ENCODE data around the gene TAF4B. TPM values are rescaled to one million over a fixed set of nuclear protein-coding genes. Genes with fewer than 3 reads are reported as not detected.
"Not testable (repeated sequence)": the region's sequence is repeated elsewhere in the genome, so short reads cannot be mapped to it uniquely, and the experiment has no call there.

The TAF4B gene
- total RNA-seq, 1 donor from 2014 or later = 3.9 TPM

DNA sequence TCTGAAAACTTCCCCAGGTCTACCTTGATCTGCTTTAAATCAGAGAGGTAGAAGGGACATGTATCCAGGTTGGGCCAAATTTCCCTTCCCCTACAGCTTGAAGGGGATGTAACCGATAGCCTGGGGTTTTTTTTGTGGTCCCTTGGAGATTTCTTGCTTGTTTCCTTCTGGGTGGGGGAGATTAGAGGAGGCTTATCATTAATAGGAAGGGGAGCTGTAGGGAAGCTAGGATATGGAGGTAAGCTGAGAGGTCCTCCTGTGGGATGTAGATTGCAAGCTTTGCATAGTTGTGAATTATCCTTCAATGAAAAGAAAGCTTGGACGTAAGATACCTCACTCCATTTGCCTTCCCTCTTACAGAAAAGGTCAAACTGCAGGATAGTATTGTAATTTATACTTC lies 11.1 kb downstream of the TAF4B start:
- not testable (repeated sequence) for DNase-seq

DNA sequence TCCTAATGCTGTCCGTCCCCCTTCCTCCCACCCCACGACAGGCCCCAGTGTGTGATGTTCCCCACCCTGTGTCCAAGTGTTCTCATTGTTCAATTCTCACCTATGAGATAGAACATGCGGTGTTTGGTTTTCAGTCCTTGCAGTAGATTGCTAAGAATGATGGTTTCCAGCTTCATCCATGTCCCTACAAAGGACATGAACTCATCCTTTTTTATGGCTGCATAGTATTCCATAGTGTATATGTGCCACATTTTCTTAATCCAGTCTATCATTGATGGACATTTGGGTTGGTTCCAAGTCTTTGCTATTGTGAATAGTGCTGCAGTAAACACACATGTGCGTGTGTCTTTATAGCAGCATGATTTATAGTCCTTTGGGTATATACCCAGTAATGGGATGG lies 12.5 kb downstream of the TAF4B start:
- not testable (repeated sequence) for DNase-seq

DNA sequence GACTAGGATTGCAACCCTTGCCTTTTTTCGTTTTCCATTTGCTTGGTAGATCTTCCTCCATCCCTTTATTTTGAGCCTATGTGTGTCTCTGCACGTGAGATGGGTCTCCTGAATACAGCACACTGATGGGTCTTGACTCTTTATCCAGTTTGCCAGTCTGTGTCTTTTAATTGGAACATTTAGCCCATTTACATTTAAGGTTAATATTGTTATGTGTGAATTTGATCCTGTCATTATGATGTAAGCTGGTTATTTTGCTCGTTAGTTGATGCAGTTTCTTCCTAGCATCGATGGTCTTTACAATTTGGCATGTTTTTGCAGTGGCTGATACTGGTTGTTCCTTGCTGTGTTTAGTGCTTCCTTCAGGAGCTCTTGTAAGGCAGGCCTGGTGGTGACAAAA lies 16.1 kb downstream of the TAF4B start:
- DNase-seq = not testable (repeated sequence)

- DNase-seq = not testable (repeated sequence)
These were observed 19.2 kb downstream of the TAF4B start for GRCh38 chr18:26245434-26245833.

DNA sequence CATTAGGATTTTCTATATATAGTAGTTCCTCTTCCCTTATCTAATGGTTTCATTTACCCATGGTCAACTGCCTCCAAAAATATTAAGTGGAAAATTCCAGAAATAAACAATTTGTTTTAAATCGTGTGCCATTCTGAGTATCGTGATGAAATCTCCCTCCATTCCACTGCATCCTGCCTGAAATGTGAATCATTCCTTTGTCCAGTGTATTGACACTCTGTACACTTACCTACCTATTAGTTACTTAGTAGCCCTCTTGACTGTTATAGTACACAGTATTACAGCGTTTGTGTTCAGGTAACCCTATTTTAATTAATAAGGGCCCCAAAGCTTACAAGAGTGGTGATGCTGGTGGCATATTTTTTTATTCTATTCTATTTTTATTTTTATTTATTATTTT lies 26.2 kb downstream of the TAF4B start:
- DNase-seq = no peak

GRCh38 chr18:26254808-26255207 lies 28.6 kb downstream of the TAF4B start:
- DNase-seq = not testable (repeated sequence)

DNA sequence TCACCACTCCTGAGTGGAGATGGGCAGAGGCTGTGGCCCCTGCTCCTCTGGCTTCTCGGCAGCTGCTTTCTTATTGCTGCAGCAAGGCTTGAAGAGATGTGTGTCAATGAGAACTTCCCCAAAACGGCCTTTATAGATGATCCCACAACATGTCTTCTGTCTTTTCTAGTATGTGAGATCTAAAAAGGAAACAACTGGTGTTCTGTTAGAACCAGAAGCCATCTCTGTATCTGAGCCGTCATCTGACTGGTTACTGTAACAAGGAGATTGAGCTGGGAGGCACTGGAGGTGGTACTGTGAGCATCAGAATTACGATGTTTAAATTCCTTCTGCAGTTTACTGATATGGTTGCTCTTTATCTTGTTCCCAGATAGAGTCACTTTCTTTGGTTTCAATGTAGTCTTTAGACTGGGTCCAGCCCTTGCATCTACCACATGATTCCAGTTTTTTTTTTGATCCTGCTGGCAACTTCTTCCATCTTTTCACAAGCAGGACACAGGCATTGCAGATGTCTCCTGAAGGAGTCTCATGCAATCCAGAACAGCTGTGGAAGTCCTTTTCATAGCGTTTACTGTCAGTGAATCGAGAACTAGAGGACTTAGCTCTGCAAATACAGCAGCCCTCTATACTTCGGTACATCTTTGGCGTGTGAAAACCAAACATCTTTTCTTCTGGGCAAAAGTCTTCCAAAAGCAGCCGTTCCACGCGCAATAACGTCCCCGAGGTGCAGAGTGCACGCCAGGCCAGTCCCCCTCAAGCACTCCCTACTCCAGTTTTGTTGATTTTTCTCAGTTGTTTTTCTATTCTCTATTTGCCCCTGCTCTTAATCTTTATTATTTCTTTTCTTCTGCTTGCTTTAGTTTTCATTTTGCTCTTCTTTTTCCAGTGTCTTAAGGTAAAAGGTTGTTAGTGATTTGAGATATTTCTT lies 29.7 kb downstream of the TAF4B start:
- no peak for DNase-seq

- DNase-seq = no peak
These were observed 32.5 kb downstream of the TAF4B start for GRCh38 chr18:26258711-26259110.

- DNase-seq = not testable (repeated sequence)
These were observed 33.2 kb downstream of the TAF4B start for GRCh38 chr18:26259416-26259815.

DNA sequence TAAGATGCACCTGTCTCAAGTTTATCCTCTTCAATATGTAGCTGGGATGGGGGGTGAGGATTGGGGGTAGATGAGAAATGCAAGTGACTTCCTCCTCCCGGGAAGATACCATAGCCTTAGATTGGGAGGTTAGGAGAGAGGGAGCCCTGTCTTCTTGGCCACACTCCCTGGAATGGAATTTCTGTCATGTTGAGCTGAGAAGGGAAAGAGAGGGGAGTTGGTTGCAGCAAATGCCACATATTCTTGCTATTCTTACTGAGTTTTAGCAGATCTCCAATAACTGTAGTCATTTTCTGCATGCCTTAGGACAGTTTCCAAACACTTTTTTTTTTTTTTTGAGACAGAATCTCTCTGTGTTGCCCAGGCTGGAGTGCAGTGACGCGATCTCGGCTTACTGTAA lies 35.9 kb downstream of the TAF4B start:
- DNase-seq = no peak

DNA sequence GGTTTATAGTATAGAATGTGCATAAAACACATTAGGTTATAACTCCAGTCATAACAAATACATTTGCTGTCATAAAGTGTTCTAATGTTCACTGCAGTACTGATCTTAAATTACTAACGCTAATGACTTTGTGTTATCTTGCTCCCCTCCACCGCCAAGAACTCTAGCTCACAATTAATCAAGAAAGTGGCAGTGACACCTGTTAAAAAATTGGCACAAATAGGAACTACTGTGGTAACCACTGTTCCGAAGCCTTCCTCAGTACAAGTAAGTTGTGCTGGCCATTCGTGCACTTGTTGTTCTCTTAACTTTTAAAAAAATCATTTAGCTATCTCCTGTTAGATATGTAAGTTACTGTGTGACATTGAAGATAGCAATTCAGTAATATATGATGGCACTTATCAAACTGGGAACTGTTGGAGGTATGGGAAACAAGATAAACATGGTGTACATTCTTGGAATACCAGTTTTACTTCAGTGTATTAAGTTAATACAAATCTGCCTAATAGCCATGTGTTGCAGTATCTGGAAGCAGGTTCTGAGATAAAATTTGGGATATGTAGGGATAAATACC lies 41.2 kb downstream of the TAF4B start:
- no peak for DNase-seq

GRCh38 chr18:26268454-26268853 lies 42.2 kb downstream of the TAF4B start:
- no peak for DNase-seq

DNA sequence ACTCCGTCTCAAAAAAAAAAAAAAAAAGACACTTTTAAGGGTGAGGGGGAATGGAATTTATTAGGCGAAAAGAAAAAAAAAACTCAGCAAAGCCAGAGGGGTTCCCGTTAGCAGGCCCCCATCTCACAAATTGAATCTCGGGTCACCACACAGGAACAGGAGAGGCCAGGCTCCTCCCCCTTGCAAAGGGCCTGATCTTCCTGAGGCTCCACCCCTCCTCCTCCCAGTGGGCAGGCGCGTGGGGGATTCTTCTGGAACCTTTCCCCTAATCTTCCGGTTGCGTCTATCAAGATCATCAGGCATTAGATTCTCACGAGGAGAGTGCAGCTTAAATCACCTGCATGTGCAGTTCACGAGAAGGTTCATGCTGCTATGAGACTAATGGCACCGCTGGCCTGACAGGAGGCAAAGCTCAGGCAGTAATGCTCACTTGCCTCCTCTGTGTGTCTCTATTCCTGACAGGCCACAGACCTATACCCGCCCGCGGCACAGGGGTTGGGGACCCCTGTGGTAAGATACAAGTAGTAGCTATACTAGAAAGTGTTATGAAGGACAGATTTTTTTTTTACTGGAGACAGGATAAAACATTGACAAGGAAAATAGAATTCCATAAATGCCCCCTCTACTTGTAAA lies 45.8 kb downstream of the TAF4B start:
- no peak for DNase-seq

DNA sequence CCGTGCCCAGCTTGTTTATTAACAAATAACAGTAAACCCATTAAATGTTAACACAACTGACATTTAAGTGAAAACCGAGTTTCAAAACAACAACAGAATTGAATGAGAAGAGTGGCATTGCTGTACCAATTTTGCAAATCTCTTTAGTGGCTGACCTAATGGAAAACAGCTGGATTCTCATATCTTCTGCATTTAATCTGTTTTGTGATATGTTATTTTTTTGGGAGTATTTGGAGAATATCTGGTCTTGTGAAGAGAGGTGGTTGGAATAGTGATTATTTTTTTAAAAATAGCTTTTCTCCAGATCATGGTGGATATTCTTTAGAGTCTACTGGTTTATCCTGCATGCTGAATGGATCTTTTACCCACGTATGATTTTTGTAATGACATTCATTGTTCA lies 51.1 kb downstream of the TAF4B start:
- DNase-seq = no peak

DNA sequence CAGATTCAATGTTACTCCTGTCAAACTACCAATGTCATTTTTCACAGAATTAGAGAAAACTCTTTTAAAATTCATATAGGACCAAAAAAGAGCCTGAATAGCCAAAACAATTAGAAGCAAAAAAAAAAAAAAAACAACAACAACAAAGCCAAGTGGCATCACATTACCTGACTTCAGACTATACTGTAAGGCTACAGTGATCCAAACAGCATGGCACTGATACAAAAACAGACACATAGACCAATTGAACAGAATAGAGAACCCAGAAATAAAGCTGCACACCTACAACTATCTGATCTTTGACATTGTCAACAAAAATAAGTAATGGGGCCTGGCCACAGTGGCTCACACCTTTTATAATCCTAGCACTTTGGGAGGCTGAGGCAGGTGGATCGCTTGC lies 53.2 kb downstream of the TAF4B start:
- DNase-seq = no peak

DNA sequence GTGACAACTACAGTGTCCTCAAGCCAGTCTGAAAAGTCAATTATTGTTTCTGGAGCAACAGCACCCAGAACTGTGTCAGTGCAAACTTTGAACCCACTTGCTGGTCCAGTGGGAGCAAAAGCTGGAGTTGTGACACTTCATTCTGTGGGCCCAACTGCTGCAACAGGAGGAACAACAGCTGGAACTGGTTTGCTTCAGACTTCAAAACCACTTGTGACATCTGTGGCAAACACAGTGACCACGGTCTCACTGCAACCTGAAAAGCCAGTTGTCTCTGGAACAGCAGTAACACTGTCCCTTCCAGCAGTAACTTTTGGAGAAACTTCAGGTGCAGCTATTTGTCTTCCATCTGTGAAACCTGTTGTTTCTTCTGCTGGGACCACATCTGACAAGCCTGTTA lies 59.8 kb downstream of the TAF4B start:
- DNase-seq = no peak

DNA sequence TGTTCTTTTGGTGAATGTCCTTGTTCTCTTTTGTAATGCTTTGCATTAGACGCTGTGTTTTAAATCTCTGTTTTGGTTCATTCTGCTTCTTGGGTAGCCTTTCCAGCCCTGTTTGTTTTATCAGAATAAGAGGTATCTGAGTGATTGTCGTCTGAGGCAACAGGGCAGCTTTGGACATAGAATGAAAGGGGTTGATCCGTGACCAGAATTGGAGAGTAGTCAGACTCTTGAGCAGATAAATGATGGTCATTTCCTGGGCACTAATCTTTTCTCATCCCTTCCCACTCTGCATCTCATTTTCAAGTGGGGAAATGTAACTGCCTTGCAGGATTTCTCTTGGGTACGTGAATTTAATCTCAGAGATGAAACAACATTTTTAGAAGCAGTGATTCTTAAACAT lies 61.4 kb downstream of the TAF4B start:
- DNase-seq = no peak

GRCh38 chr18:26290385-26290784 lies 64.1 kb downstream of the TAF4B start:
- DNase-seq = no peak

GRCh38 chr18:26293982-26294381 lies 67.7 kb downstream of the TAF4B start:
- no peak for DNase-seq

GRCh38 chr18:26298107-26298506 lies 71.9 kb downstream of the TAF4B start:
- no peak for DNase-seq

GRCh38 chr18:26301681-26302080 lies 75.4 kb downstream of the TAF4B start:
- no peak for DNase-seq

GRCh38 chr18:26303222-26303621 lies 77.0 kb downstream of the TAF4B start:
- not testable (repeated sequence) for DNase-seq

DNA sequence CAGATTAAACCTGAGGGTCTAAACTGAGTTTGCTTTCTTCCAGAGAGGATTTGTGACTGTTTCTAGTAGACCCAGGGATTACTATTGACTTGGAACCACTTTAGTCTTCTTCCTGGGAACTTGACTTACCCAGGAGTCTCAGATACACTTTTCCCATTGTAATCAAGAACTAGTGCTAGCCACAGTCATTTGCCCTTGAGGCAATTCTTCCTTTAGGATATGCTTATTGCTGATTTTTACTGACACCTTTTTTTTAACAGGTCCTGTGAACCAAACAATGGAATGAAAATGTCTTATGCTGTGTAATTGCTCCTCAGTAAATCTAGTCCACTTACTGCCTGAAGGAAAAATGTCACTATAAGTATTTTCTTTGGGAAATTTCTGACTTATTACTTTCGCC lies 78.3 kb downstream of the TAF4B start:
- no peak for DNase-seq

All from dermis blood vessel endothelial cell (primary cell).